Testis (tissue), 3 donors: ENCODE results near the gene CFAP221. TPM values are rescaled to one million over a fixed set of nuclear protein-coding genes. Genes with fewer than 3 reads are reported as not detected.

Source experiments
- DNase-seq: peaks from one replicate; pipeline ENCODE4 v3.0.0-alpha.2; 2019
- H3K27ac ChIP-seq, 2 donors: fragments of 200-600 bp; sonication (generic); one replicate each; pipeline ENCODE4 v1.5.1; 2019
- H3K27me3 ChIP-seq: fragments of 200-600 bp; sonication (generic); one replicate; pipeline ENCODE4 v1.5.1; 2019
- H3K36me3 ChIP-seq: fragments of 200-600 bp; sonication (generic); one replicate; pipeline ENCODE4 v1.5.1; 2017; ENCODE audit warnings: low read depth; ENCODE audit errors: missing control alignments
- H3K4me1 ChIP-seq: fragments of 200-600 bp; sonication (generic); one replicate; pipeline ENCODE4 v1.5.1; 2019
- H3K4me3 ChIP-seq, 2 donors: fragments of 200-600 bp; sonication (generic); one replicate each; pipeline ENCODE4 v1.5.1; 2017 to 2019
- H3K9me3 ChIP-seq: fragments of 200-600 bp; sonication (generic); one replicate; pipeline ENCODE4 v1.5.1; 2017
- CTCF ChIP-seq, 3 experiments: fragments of 450-650 bp in 2 of 3; fragments of 200-600 bp in 1 of 3; sonication (generic) in 1 of 3; IDR thresholded peaks; one replicate each; pipeline ENCODE4 v1.5.1; 2016 to 2019; ENCODE audit warnings: antibody characterized with exemption in 3 of 3, mild to moderate bottlenecking in 2 of 3, moderate library complexity in 1 of 3
- POLR2A ChIP-seq: fragments of 450-650 bp; IDR thresholded peaks from one replicate; pipeline ENCODE4 v1.6.1; 2017; ENCODE audit warnings: antibody characterized with exemption, mild to moderate bottlenecking, moderate library complexity
- WGBS, 2 donors: methylation state at CpG; one replicate each; pipeline ENCODE4 v1.1.5; 2018; 5-methylcytosine and 5-hydroxymethylcytosine counted together
- intact Hi-C: fragments of 100-400 bp; cut with DNase I; formaldehyde crosslinking; loops from one replicate; pipeline ENCODE4 v1.15.1; 2023; ENCODE audit warnings: low total_unique reads
- polyA plus RNA-seq: library from polyadenylated mRNA; stranded (reverse); fragments of 350-450 nt; fragmentation: Illumina TruSeq; extraction: RNeasy Lipid Tissue Mini Kit (QIAGEN cat#74804); gene quantifications from one replicate; pipeline ENCODE4 v1.2.3, GENCODE V29; 2014; ENCODE audit warnings: low read depth, low replicate concordance; ENCODE audit not compliant: insufficient read depth
- total RNA-seq, 2 donors: library from RNA; depleted of rRNA; stranded (reverse); fragments of >200 nt; gene quantifications; one replicate each; pipeline ENCODE4 v1.2.3, GENCODE V29; 2016

Gene CFAP221
- total and polyA plus RNA-seq, 3 donors from 2014 or later, result 28.2 to 91.2 (median 62.4) TPM

GRCh38 chr2:119518401-119519056, 25.7 kb upstream of the CFAP221 start:
- WGBS, 2 donors, result 85 to 93% methylated on average over 10 of the region's 10 CpGs
- DNase-seq, result no peak
- no peaks in the 10 kb centered on the region for H3K36me3 ChIP-seq
- H3K9me3 ChIP-seq, result no peaks in the 10 kb centered on the region
- intact Hi-C loops, result no loop called here
- TF ChIP-seq POLR2A, result no peak
- TF ChIP-seq CTCF (IDR thresholded peaks at IDR 0.05), result no peak
- H3K27me3 ChIP-seq, result no peaks in the 10 kb centered on the region
- no peak overlapping the region for H3K27ac ChIP-seq
- H3K4me1 ChIP-seq, result peaks cover 4% of the 10 kb centered on the region
- H3K4me3 ChIP-seq, result no peak overlapping the region

- intact Hi-C loops, result no loop called here
- no peaks in the 10 kb centered on the region for H3K9me3 ChIP-seq
- 93% methylated on average over 10 of the region's 10 CpGs for WGBS, 2 donors
These were observed 25.2 kb upstream of the CFAP221 start for GRCh38 chr2:119519057-119519408.

GRCh38 chr2:119520696-119521432, 23.4 kb upstream of the CFAP221 start:
- Histone ChIP-seq H3K36me3 (no peaks in the 10 kb centered on the region), H3K27ac (no peak overlapping the region), H3K4me1 (peaks cover 4% of the 10 kb centered on the region), H3K4me3 (no peak overlapping the region), H3K27me3 (no peaks in the 10 kb centered on the region), H3K9me3 (no peaks in the 10 kb centered on the region)
- intact Hi-C loops, result no loop called here
- TF ChIP-seq CTCF (IDR thresholded peaks at IDR 0.05), result no peak
- no peak for TF ChIP-seq POLR2A
- WGBS, 2 donors, result 85% methylated on average over 3 of the region's 3 CpGs
- DNase-seq, result no peak

More at GRCh38 chr2:119519057-119519408, 25.2 kb upstream of the CFAP221 start:
- no peaks in the 10 kb centered on the region for H3K27me3 ChIP-seq
- no peak for TF ChIP-seq CTCF (IDR thresholded peaks at IDR 0.05)
- TF ChIP-seq POLR2A, result no peak
- no peak overlapping the region for H3K4me3 ChIP-seq
- peaks cover 4% of the 10 kb centered on the region for H3K4me1 ChIP-seq
- no peaks in the 10 kb centered on the region for H3K36me3 ChIP-seq
- H3K27ac ChIP-seq, result no peak overlapping the region
- no peak for DNase-seq

- no peak overlapping the region for H3K4me3 ChIP-seq
- intact Hi-C loops, result no loop called here
- H3K9me3 ChIP-seq, result no peaks in the 10 kb centered on the region
- H3K4me1 ChIP-seq, result peaks cover 4% of the 10 kb centered on the region
- H3K27me3 ChIP-seq, result no peaks in the 10 kb centered on the region
- H3K36me3 ChIP-seq, result no peaks in the 10 kb centered on the region
- no peak for TF ChIP-seq CTCF (IDR thresholded peaks at IDR 0.05)
- no peak for TF ChIP-seq POLR2A
- H3K27ac ChIP-seq, result no peak overlapping the region
- whole genome bisulfite sequencing, 2 donors, result 76 to 78% methylated on average over 11 of the region's 11 CpGs
- DNase-seq, result no peak
These were observed 22.7 kb upstream of the CFAP221 start for GRCh38 chr2:119521433-119522050.
